Fibroblast of lung (primary cell): ENCODE data around the gene PRAMEF1. TPM values are rescaled to one million over a fixed set of nuclear protein-coding genes. Genes with fewer than 3 reads are reported as not detected.

ENCODE experiments used
- DNase-seq, 2 donors: peaks; one replicate each; pipeline versions ENCODE4 v3.0.0 to v3.0.0-alpha.2; 2010; ENCODE audit warnings: low read depth in 2 of 2
- H2AFZ ChIP-seq: 2 replicates; pipeline ENCODE4 v1.5.1; 2012; ENCODE audit warnings: low read length, control low read depth, inconsistent platforms
- H3K27ac ChIP-seq: 2 replicates; pipeline ENCODE4 v1.5.1; 2011; ENCODE audit warnings: low read length, control low read depth; ENCODE audit not compliant: insufficient read depth
- H3K27me3 ChIP-seq: 2 replicates; pipeline ENCODE4 v1.5.1; 2011; ENCODE audit warnings: mild to moderate bottlenecking, low read length; ENCODE audit not compliant: control insufficient read depth, insufficient read depth
- H3K36me3 ChIP-seq: 2 replicates; pipeline ENCODE4 v1.5.1; 2011; ENCODE audit warnings: low read length; ENCODE audit not compliant: control insufficient read depth, insufficient read depth
- H3K4me1 ChIP-seq: 2 replicates; pipeline ENCODE4 v1.5.1; 2011; ENCODE audit warnings: low read length; ENCODE audit not compliant: control insufficient read depth, insufficient read depth; ENCODE audit errors: extremely low read depth
- H3K4me2 ChIP-seq: 2 replicates; pipeline ENCODE4 v1.5.1; 2011; ENCODE audit warnings: low read length, control low read depth; ENCODE audit not compliant: insufficient read depth; ENCODE audit errors: extremely low read depth
- H3K4me3 ChIP-seq, 4 experiments: fragments of 200-600 bp in 1 of 4; sonication (generic) in 1 of 4; replicated peaks in 1 of 4; 2 replicates each; pipeline ENCODE4 v1.5.1; 2011 to 2016; ENCODE audit warnings: low read length in 4 of 4, low read depth in 3 of 4, mild to moderate bottlenecking in 3 of 4, control low read depth in 2 of 4, inconsistent platforms in 1 of 4, mixed read lengths in 1 of 4; ENCODE audit not compliant: insufficient read depth in 1 of 4; ENCODE audit errors: control extremely low read depth in 1 of 4
- H3K79me2 ChIP-seq: 2 replicates; pipeline ENCODE4 v1.5.1; 2012; ENCODE audit warnings: mild to moderate bottlenecking, low read length, inconsistent platforms; ENCODE audit not compliant: control insufficient read depth, insufficient read depth
- H3K9ac ChIP-seq: 2 replicates; pipeline ENCODE4 v1.5.1; 2011; ENCODE audit warnings: mild to moderate bottlenecking, low read length, control low read depth; ENCODE audit not compliant: insufficient read depth
- H3K9me3 ChIP-seq: 2 replicates; pipeline ENCODE4 v1.5.1; 2012; ENCODE audit warnings: low read depth, low read length; ENCODE audit not compliant: control insufficient read depth, insufficient read depth
- H4K20me1 ChIP-seq: 2 replicates; pipeline ENCODE4 v1.5.1; 2011; ENCODE audit warnings: low read length; ENCODE audit not compliant: control insufficient read depth, insufficient read depth; ENCODE audit errors: extremely low read depth
- CTCF ChIP-seq, 2 donors: IDR thresholded peaks in 1 of 2; conservative IDR thresholded peaks in 1 of 2; 1 replicate in 1 of 2; 2 replicates in 1 of 2; pipeline ENCODE4 v1.5.1; 2011 to 2012; ENCODE audit warnings: low read length in 2 of 2, control low read depth in 1 of 2, inconsistent platforms in 1 of 2, low read depth in 1 of 2, mild to moderate bottlenecking in 1 of 2
- EZH2 ChIP-seq: IDR thresholded peaks from 2 replicates; pipeline ENCODE4 v1.5.1; 2012; ENCODE audit warnings: low read length, control low read depth, mild to moderate bottlenecking; ENCODE audit errors: missing control alignments
- polyA plus RNA-seq, 2 donors: library from polyadenylated mRNA; depleted of rRNA in 1 of 2; stranded (reverse) in 1 of 2; unstranded in 1 of 2; fragments of >200 nt; gene quantifications; 2 replicates each; pipeline ENCODE4 v1.2.1, GENCODE V29; 2011 to 2012; ENCODE audit warnings: missing spikeins in 1 of 2
- total RNA-seq: library from RNA; depleted of rRNA; stranded (reverse); fragments of >200 nt; gene quantifications from 2 replicates; pipeline ENCODE4 v1.2.1, GENCODE V29; 2014

Gene PRAMEF1
- total and polyA plus RNA-seq, 2 donors (not counting 1 experiment from before 2014, with no cell fraction given): not detected

DNA sequence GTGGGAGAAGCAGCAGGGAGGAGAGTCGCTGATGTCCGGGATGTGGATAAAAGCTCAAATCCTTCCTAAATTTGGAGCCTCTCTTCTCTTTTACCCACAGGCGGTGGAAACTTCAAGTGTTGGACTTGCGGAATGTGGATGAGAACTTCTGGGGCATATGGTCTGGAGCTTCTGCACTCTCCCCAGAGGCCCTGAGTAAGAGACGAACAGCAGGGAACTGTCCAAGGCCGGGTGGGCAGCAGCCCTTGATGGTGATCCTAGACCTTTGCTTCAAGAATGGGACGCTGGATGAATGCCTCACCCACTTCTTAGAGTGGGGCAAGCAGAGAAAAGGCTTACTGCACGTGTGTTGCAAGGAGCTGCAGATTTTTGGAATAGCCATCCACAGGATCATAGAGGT, 15.8 kb upstream of the PRAMEF1 start:
- Histone ChIP-seq H3K27ac (no peak overlapping the region), H4K20me1 (no peaks in the 10 kb centered on the region), H3K4me2 (no peak overlapping the region), H3K27me3 (no peaks in the 10 kb centered on the region), H3K9ac (no peak overlapping the region), H2AFZ (no peak overlapping the region), H3K79me2 (no peaks in the 10 kb centered on the region), H3K4me3 (no peak overlapping the region), H3K36me3 (no peaks in the 10 kb centered on the region), H3K9me3 (no peaks in the 10 kb centered on the region), H3K4me1 (no peaks in the 10 kb centered on the region)
- TF ChIP-seq CTCF (conservative IDR thresholded peaks at IDR 0.05 in 1 of 2, IDR thresholded peaks at IDR 0.05 in 1 of 2; ENCODE audit: low read depth in 1 of 2, low read length in 2 of 2): no peak
- TF ChIP-seq EZH2: no peak
- DNase-seq: no peak

GRCh38 chr1:12776801-12777557, 14.2 kb upstream of the PRAMEF1 start:
- Histone ChIP-seq H3K36me3 (no peaks in the 10 kb centered on the region), H4K20me1 (no peaks in the 10 kb centered on the region), H3K79me2 (no peaks in the 10 kb centered on the region), H3K4me3 (no peak overlapping the region), H3K4me1 (no peaks in the 10 kb centered on the region), H3K4me2 (no peak overlapping the region), H3K9me3 (no peaks in the 10 kb centered on the region), H2AFZ (no peak overlapping the region), H3K9ac (no peak overlapping the region), H3K27me3 (no peaks in the 10 kb centered on the region), H3K27ac (no peak overlapping the region)
- no peak for DNase-seq
- TF ChIP-seq EZH2: no peak
- TF ChIP-seq CTCF (conservative IDR thresholded peaks at IDR 0.05 in 1 of 2, IDR thresholded peaks at IDR 0.05 in 1 of 2; ENCODE audit: low read depth in 1 of 2, low read length in 2 of 2): no peak

- TF ChIP-seq CTCF (conservative IDR thresholded peaks at IDR 0.05 in 1 of 2, IDR thresholded peaks at IDR 0.05 in 1 of 2; ENCODE audit: low read depth in 1 of 2, low read length in 2 of 2) (no peak), EZH2 (no peak)
- Histone ChIP-seq H3K9me3 (no peaks in the 10 kb centered on the region), H3K27me3 (no peaks in the 10 kb centered on the region), H3K4me1 (no peaks in the 10 kb centered on the region), H2AFZ (no peak overlapping the region), H3K79me2 (no peaks in the 10 kb centered on the region), H3K4me3 (no peak overlapping the region), H3K4me2 (no peak overlapping the region), H3K27ac (no peak overlapping the region), H3K9ac (no peak overlapping the region), H3K36me3 (no peaks in the 10 kb centered on the region), H4K20me1 (no peaks in the 10 kb centered on the region)
- DNase-seq: no peak
These were observed 13.1 kb upstream of the PRAMEF1 start for GRCh38 chr1:12778061-12778460.
